K562 (cell line): ENCODE data around the gene CDKN2B. TPM values are rescaled to one million over a fixed set of nuclear protein-coding genes. Genes with fewer than 3 reads are reported as not detected.

Experiments
- ATAC-seq: fragments of 200-7000 bp; cut with Tn5 transposase; 3 replicates; pipeline ENCODE4 v1.9.1; 2020; ENCODE audit warnings: moderate library complexity
- BruUV-seq: library from RNA; stranded (reverse); fragments of 400-500 nt; replicated peaks from 2 replicates; lab custom pipeline; 2021; lab: Mats Ljungman, UMichigan
- CTCF ChIA-PET: fragments of 300-600 bp; formaldehyde crosslinking; extraction: SDS; loops from one replicate; lab custom pipeline; 2021; ENCODE audit warnings: low intra/inter-chr PET ratio; lab: Yijun Ruan, JAX
- POLR2A ChIA-PET: fragments of 300-600, 350-650 bp; sonication (Branson Sonifier 250); formaldehyde crosslinking; extraction: SDS; loops from one replicate; lab custom pipeline; 2021; ENCODE audit warnings: antibody characterized with exemption, inconsistent platforms; lab: Yijun Ruan, JAX
- DNase-seq, 4 experiments: peaks; one replicate each; pipeline versions ENCODE4 v3.0.0 to v3.0.0-alpha.2; 2011 to 2018; ENCODE audit warnings: low spot score in 3 of 4, mixed read lengths in 3 of 4; ENCODE audit errors: extremely low read depth in 1 of 4
- FAIRE-seq: peaks from 2 replicates; lab custom pipeline; 2011; peaks lifted over from hg19 to GRCh38; lab: Jason Lieb, UNC
- H2AFZ ChIP-seq: 2 replicates; pipeline ENCODE4 v1.6.0; 2011; ENCODE audit warnings: low read depth, low read length, control low read depth, inconsistent platforms
- H3K27ac ChIP-seq: fragments of 200-600 bp; 3 replicates; pipeline ENCODE4 v1.8.0; 2011; ENCODE audit warnings: low read depth, mild to moderate bottlenecking, control low read depth, inconsistent platforms, low read length, moderate library complexity, mixed read lengths; ENCODE audit errors: extremely low read depth
- H3K27me3 ChIP-seq, 2 experiments: fragments of 300-600 bp in 1 of 2; 2 replicates in 1 of 2; 3 replicates in 1 of 2; pipeline versions ENCODE4 v1.6.0 to v1.8.0; 2011; ENCODE audit warnings: inconsistent platforms in 2 of 2, low read length in 2 of 2, mild to moderate bottlenecking in 1 of 2, mixed read lengths in 1 of 2, moderate library complexity in 1 of 2; ENCODE audit not compliant: control insufficient read depth in 2 of 2, insufficient read depth in 2 of 2
- H3K36me3 ChIP-seq: fragments of 300-600 bp; 3 replicates; pipeline ENCODE4 v1.8.0; 2011; ENCODE audit warnings: mild to moderate bottlenecking, low read length, inconsistent platforms; ENCODE audit not compliant: control insufficient read depth, insufficient read depth
- H3K4me1 ChIP-seq, 2 experiments: fragments of 200-600 bp in 1 of 2; replicated peaks in 1 of 2; 2 replicates in 1 of 2; 3 replicates in 1 of 2; pipeline versions ENCODE4 v1.5.1 to v1.8.0; 2011; ENCODE audit warnings: inconsistent platforms in 2 of 2, low read length in 2 of 2, mild to moderate bottlenecking in 1 of 2, mixed read lengths in 1 of 2, moderate library complexity in 1 of 2; ENCODE audit not compliant: control insufficient read depth in 2 of 2, insufficient read depth in 2 of 2
- H3K4me2 ChIP-seq: 2 replicates; pipeline ENCODE4 v1.6.1; 2011; ENCODE audit warnings: low read length, control low read depth, inconsistent platforms, mixed read lengths; ENCODE audit not compliant: insufficient read depth
- H3K4me3 ChIP-seq: fragments of 200-600 bp; sonication (generic), shearing (Covaris generic); 2 replicates; pipeline ENCODE4 v1.5.1; 2016; ENCODE audit warnings: control low read depth, inconsistent platforms
- H3K79me2 ChIP-seq: fragments of 200-600 bp; 3 replicates; pipeline ENCODE4 v1.8.0; 2011; ENCODE audit warnings: low read length, inconsistent platforms; ENCODE audit not compliant: control insufficient read depth, insufficient read depth
- H3K9ac ChIP-seq, 2 experiments: 2 replicates each; pipeline versions ENCODE4 v1.6.0 to v1.6.1; 2011; ENCODE audit warnings: low read depth in 2 of 2, low read length in 2 of 2, control low read depth in 1 of 2, inconsistent platforms in 1 of 2, mild to moderate bottlenecking in 1 of 2, mixed read lengths in 1 of 2; ENCODE audit not compliant: insufficient read depth in 1 of 2
- H3K9me1 ChIP-seq: one replicate; pipeline ENCODE4 v1.6.0; 2011; ENCODE audit warnings: inconsistent platforms, mild to moderate bottlenecking, low read length, moderate library complexity; ENCODE audit not compliant: control insufficient read depth, insufficient read depth
- H3K9me3 ChIP-seq: replicated peaks from 2 replicates; pipeline ENCODE4 v1.5.1; 2011; ENCODE audit warnings: low read depth, low read length, inconsistent platforms; ENCODE audit not compliant: control insufficient read depth, insufficient read depth
- H4K20me1 ChIP-seq: replicated peaks from 2 replicates; pipeline ENCODE4 v1.6.1; 2011; ENCODE audit warnings: low read length, inconsistent platforms, mixed read lengths; ENCODE audit not compliant: control insufficient read depth, insufficient read depth
- MCM2 ChIP-seq: fragments of 450-650 bp; IDR thresholded peaks from 2 replicates; pipeline ENCODE4 v1.6.1; 2017; ENCODE audit warnings: low read depth, mild to moderate bottlenecking
- ZNF224 ChIP-seq: sonication (generic); formaldehyde crosslinking; IDR thresholded peaks from 2 replicates; pipeline ENCODE4 v1.8.0; 2022; ENCODE audit warnings: mild to moderate bottlenecking, missing genetic modification reagents
- WGBS: fragments of 100-300 bp; shearing (Covaris generic); methylation state at CpG from one replicate; pipeline ENCODE4 v1.1.6; 2016; ENCODE audit warnings: low coverage, mixed read lengths; ENCODE audit not compliant: insufficient coverage; ENCODE audit errors: missing lambda C conversion rate; 5-methylcytosine and 5-hydroxymethylcytosine counted together
- in situ Hi-C: fragments of 300-500 bp; cut with MboI; formaldehyde crosslinking; loops from 4 replicates; pipeline ENCODE4 v1.15.0; 2018; ENCODE audit warnings: inconsistent platforms, mixed read lengths
- intact Hi-C: fragments of 100-400 bp; cut with micrococcal nuclease; formaldehyde crosslinking; loops from 2 replicates; pipeline ENCODE4 v1.14.2; 2022
- polyA plus RNA-seq, 8 experiments: library from polyadenylated mRNA; depleted of rRNA in 4 of 8; stranded (reverse) in 5 of 8; unstranded in 3 of 8; fragments of >200 nt; fragmentation: Nextera tagmentation in 2 of 8; fragmentation: Illumina TruSeq in 1 of 8; extraction: Ambion mirVana in 2 of 8; extraction: Trizol in 1 of 8; gene quantifications; 2 replicates each; pipeline versions ENCODE4 v1.2.1 to v1.2.3, GENCODE V29; 2011 to 2014; ENCODE audit warnings: inconsistent platforms in 1 of 8, missing spikeins in 1 of 8
- total RNA-seq, 7 experiments: library from RNA; depleted of rRNA in 6 of 7; stranded (reverse); fragments of >200 nt in 6 of 7; fragmentation: Illumina TruSeq in 2 of 7; extraction: Trizol in 2 of 7; gene quantifications; 2 replicates each; pipeline versions ENCODE4 v1.2.1 to v1.2.3, GENCODE V29; 2011 to 2021; ENCODE audit warnings: low replicate concordance in 1 of 7
- TF ChIP-seq, protein P1 (sequence below): fragments of 250-450 bp; sonication (Bioruptor Pico); IDR thresholded peaks from 2 replicates; pipeline ENCODE4 v1.8.0; 2021; ENCODE audit warnings: borderline replicate concordance, mild to moderate bottlenecking, moderate library complexity; ENCODE audit not compliant: poor library complexity, severe bottlenecking
- TF ChIP-seq, protein P2 (sequence below): sonication (generic); formaldehyde crosslinking; IDR thresholded peaks from 2 replicates; pipeline ENCODE4 v1.8.0; 2023; ENCODE audit warnings: mild to moderate bottlenecking, missing genetic modification reagents

The CDKN2B gene
- total and polyA plus RNA-seq, 9 of the 15 experiments (the other 6 are each of a cell fraction or from before 2014, with no cell fraction given), result not detected

DNA sequence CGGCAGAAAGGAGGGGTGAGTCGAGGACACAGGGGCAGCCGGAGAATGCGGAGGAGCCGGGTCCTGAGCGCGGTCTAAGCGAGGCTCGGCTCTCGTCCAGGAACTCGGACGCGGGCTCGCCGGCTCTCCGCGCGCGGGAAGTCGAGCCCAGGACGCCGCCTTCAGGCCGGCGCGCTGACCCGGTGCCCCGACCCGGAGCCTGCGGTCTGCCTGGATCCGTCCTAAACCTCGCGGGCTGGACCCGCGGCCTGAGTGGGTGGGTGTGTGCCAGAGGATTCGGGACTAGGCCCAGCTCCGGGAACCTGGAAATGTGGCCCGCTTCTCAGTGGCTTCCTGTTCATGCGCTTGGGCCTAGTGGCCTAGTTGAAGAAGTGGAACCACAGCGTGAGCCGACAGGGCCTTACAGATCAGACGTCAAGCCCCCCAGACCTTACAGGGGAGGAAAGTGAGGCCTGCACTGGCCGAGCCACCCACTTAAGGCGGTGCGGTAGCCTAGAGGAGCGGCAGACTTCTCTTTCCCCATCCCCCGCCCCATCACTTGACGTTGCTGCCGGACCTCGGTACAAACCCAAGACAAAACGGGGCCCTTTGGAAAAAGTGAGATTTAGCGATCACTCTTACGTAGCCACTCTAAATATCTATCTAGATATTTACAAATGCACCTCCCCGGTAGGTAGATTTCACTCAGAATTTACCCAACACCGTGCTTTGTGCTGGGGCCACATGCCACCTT is 13.3 kb downstream of the CDKN2B start:
- TF ChIP-seq, protein P1, sequence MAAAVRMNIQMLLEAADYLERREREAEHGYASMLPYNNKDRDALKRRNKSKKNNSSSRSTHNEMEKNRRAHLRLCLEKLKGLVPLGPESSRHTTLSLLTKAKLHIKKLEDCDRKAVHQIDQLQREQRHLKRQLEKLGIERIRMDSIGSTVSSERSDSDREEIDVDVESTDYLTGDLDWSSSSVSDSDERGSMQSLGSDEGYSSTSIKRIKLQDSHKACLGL (CRISPR knock-in tag), result no peak
- TF ChIP-seq ZNF224 (no peak), MCM2 (no peak)
- TF ChIP-seq, protein P2, sequence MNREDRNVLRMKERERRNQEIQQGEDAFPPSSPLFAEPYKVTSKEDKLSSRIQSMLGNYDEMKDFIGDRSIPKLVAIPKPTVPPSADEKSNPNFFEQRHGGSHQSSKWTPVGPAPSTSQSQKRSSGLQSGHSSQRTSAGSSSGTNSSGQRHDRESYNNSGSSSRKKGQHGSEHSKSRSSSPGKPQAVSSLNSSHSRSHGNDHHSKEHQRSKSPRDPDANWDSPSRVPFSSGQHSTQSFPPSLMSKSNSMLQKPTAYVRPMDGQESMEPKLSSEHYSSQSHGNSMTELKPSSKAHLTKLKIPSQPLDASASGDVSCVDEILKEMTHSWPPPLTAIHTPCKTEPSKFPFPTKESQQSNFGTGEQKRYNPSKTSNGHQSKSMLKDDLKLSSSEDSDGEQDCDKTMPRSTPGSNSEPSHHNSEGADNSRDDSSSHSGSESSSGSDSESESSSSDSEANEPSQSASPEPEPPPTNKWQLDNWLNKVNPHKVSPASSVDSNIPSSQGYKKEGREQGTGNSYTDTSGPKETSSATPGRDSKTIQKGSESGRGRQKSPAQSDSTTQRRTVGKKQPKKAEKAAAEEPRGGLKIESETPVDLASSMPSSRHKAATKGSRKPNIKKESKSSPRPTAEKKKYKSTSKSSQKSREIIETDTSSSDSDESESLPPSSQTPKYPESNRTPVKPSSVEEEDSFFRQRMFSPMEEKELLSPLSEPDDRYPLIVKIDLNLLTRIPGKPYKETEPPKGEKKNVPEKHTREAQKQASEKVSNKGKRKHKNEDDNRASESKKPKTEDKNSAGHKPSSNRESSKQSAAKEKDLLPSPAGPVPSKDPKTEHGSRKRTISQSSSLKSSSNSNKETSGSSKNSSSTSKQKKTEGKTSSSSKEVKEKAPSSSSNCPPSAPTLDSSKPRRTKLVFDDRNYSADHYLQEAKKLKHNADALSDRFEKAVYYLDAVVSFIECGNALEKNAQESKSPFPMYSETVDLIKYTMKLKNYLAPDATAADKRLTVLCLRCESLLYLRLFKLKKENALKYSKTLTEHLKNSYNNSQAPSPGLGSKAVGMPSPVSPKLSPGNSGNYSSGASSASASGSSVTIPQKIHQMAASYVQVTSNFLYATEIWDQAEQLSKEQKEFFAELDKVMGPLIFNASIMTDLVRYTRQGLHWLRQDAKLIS (CRISPR knock-in tag), result no peak
- no peak overlapping the region for H3K4me3 ChIP-seq
- POLR2A ChIA-PET, result no interaction called here
- FAIRE-seq (no peak), ATAC-seq (no peak), DNase-seq (no peak)
- CTCF ChIA-PET, result no interaction called here
- no peak overlapping the region for H2AFZ ChIP-seq
- intact Hi-C loops, result no loop called here
- no peaks in the 10 kb centered on the region for H4K20me1 ChIP-seq
- no peaks in the 10 kb centered on the region for H3K9me1 ChIP-seq
- H3K9me3 ChIP-seq, result no peaks in the 10 kb centered on the region
- no peaks in the 10 kb centered on the region for H3K36me3 ChIP-seq
- H3K4me1 ChIP-seq, result no peaks in the 10 kb centered on the region
- no peak overlapping the region for H3K4me2 ChIP-seq
- no TSS peak for BruUV-seq
- no CpG with 5 or more reads among the region's 54 CpGs for WGBS
- no peaks in the 10 kb centered on the region for H3K27me3 ChIP-seq
- H3K9ac ChIP-seq, result no peak overlapping the region
- H3K27ac ChIP-seq, result no peak overlapping the region
- no peaks in the 10 kb centered on the region for H3K79me2 ChIP-seq
- in situ Hi-C loops, result no loop called here
